PC-3 (cell line): ENCODE results near the gene NLGN1. TPM values are rescaled to one million over a fixed set of nuclear protein-coding genes. Genes with fewer than 3 reads are reported as not detected.

ENCODE experiments used
- ATAC-seq: fragments of 200-7000 bp; cut with Tn5 transposase; 2 replicates; pipeline ENCODE4 v1.9.1; 2020; ENCODE audit warnings: mild to moderate bottlenecking, moderate library complexity
- BruUV-seq: library from RNA; stranded (reverse); fragments of 400-500 nt; replicated peaks from 2 replicates; lab custom pipeline; 2021; lab: Mats Ljungman, UMichigan
- CTCF ChIA-PET: fragments of 300-600 bp; sonication (Branson Sonifier 250); formaldehyde crosslinking; loops from one replicate; lab custom pipeline; 2022; ENCODE audit warnings: antibody characterized with exemption; lab: Charles Lee
- POLR2A ChIA-PET: fragments of 300-600 bp; sonication (Branson Sonifier 250); formaldehyde crosslinking; loops from one replicate; lab custom pipeline; 2022; ENCODE audit warnings: antibody characterized with exemption; ENCODE audit not compliant: unreplicated experiment; lab: Charles Lee
- DNase-seq: peaks from one replicate; pipeline ENCODE4 v3.0.0-alpha.2; 2015
- H2AFZ ChIP-seq: fragments of 300-600 bp; sonication (generic); 2 replicates; pipeline ENCODE4 v1.6.0; 2016; ENCODE audit warnings: antibody characterized with exemption, low read length
- H3F3A ChIP-seq: fragments of 300-600 bp; sonication (generic); one replicate; pipeline ENCODE4 v1.6.0; 2017; ENCODE audit warnings: antibody characterized with exemption, low read length, control low read depth, mild to moderate bottlenecking; ENCODE audit not compliant: unreplicated experiment
- H3K27ac ChIP-seq: fragments of 300-600 bp; sonication (generic); 2 replicates; pipeline ENCODE4 v1.5.1; 2016; ENCODE audit warnings: mild to moderate bottlenecking, low read length
- H3K27me3 ChIP-seq: fragments of 300-600 bp; sonication (generic); 2 replicates; pipeline ENCODE4 v1.6.1; 2016; ENCODE audit warnings: low read length, mixed read lengths
- H3K36me3 ChIP-seq: fragments of 300-600 bp; sonication (generic); 2 replicates; pipeline ENCODE4 v1.6.1; 2016; ENCODE audit warnings: low read depth, mixed run types, low read length, mixed read lengths
- H3K4me1 ChIP-seq: fragments of 300-600 bp; sonication (generic); 2 replicates; pipeline ENCODE4 v1.5.1; 2016; ENCODE audit warnings: low read length; ENCODE audit not compliant: insufficient read depth
- H3K4me2 ChIP-seq: fragments of 300-600 bp; sonication (generic); 2 replicates; pipeline ENCODE4 v1.6.0; 2016; ENCODE audit warnings: low read length
- H3K4me3 ChIP-seq: fragments of 300-600 bp; sonication (generic); 2 replicates; pipeline ENCODE4 v1.5.1; 2016; ENCODE audit warnings: mild to moderate bottlenecking, low read length, mixed read lengths
- H3K79me2 ChIP-seq: fragments of 300-600 bp; sonication (generic); 2 replicates; pipeline ENCODE4 v1.6.1; 2017; ENCODE audit warnings: low read length, mixed read lengths
- H3K9ac ChIP-seq: fragments of 300-600 bp; sonication (generic); 2 replicates; pipeline ENCODE4 v1.6.0; 2016; ENCODE audit warnings: mild to moderate bottlenecking, low read length
- H3K9me2 ChIP-seq: fragments of 300-600 bp; sonication (generic); replicated peaks from 2 replicates; pipeline ENCODE4 v1.6.1; 2016; ENCODE audit warnings: mixed run types, low read length, mixed read lengths
- H3K9me3 ChIP-seq: fragments of 300-600 bp; sonication (generic); 2 replicates; pipeline ENCODE4 v1.6.1; 2016; ENCODE audit warnings: low read length, mixed read lengths
- H4K20me1 ChIP-seq: fragments of 300-600 bp; sonication (generic); 2 replicates; pipeline ENCODE4 v1.6.1; 2016; ENCODE audit warnings: low read length, mixed read lengths
- EZH2 ChIP-seq: fragments of 300-600 bp; sonication (generic); IDR thresholded peaks from one replicate; pipeline ENCODE4 v1.6.1; 2017; ENCODE audit warnings: antibody characterized with exemption, mild to moderate bottlenecking, low read length; ENCODE audit not compliant: unreplicated experiment
- EZH2phosphoT487 ChIP-seq: fragments of 300-600 bp; sonication (generic); IDR thresholded peaks from 2 replicates; pipeline ENCODE4 v1.6.1; 2018; ENCODE audit warnings: mild to moderate bottlenecking, antibody characterized with exemption, low read length, borderline replicate concordance
- intact Hi-C: fragments of 100-400 bp; cut with micrococcal nuclease; formaldehyde crosslinking; loops from 2 replicates; pipeline ENCODE4 v1.9.0; 2023
- total RNA-seq: library from RNA; depleted of rRNA; stranded (reverse); fragments of >200 nt; gene quantifications from 2 replicates; pipeline ENCODE4 v1.2.3, GENCODE V29; 2014
- TF ChIP-seq, protein P1 (sequence below): fragments of 300-600 bp; sonication (generic); conservative IDR thresholded peaks from 2 replicates; pipeline ENCODE4 v1.5.1; 2017; ENCODE audit warnings: antibody characterized with exemption, low read depth, mild to moderate bottlenecking, low read length

Gene NLGN1
- total RNA-seq, 1 experiment from 2014 or later = 0.77 TPM

DNA sequence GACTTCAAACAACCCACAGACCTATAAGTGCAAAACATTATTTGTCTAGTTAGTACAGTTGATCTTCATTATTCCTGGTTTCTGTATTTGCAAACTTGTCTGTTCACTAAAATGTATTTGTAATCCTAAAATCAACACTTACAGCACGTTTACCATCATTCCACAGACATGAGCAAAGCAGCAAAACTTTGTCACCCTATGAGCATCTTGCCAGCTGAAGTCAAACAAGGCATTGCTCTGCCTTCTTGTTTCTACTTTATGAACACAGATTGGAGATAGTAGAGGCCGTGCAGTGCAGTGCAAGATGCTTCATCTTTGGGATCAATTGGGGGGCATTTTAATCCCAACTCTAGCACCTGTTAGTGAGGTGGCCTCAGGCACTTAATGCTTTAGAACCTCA, 202.1 kb downstream of the NLGN1 start:
- H3K4me1 ChIP-seq = peaks cover 10% of the 10 kb centered on the region; the same call in 1 of the 2 replicates
- ChIA-PET CTCF (no interaction called here), POLR2A (no interaction called here)
- no peak overlapping the region for H2AFZ ChIP-seq
- no peak overlapping the region for H3K4me3 ChIP-seq
- H3K9ac ChIP-seq = no peak overlapping the region
- H3K36me3 ChIP-seq = no peaks in the 10 kb centered on the region
- H3F3A ChIP-seq = no peaks in the 10 kb centered on the region
- ATAC-seq = peak; percentile 83
- H3K27ac ChIP-seq = no peak overlapping the region
- no peaks in the 10 kb centered on the region for H3K27me3 ChIP-seq
- no TSS peak for BruUV-seq
- intact Hi-C loops = no loop called here
- no peaks in the 10 kb centered on the region for H3K9me2 ChIP-seq
- DNase-seq = peak; percentile 51
- H3K4me2 ChIP-seq = peak overlapping the region; percentile 12; the same call in 1 of the 2 replicates
- H3K79me2 ChIP-seq = no peaks in the 10 kb centered on the region
- TF ChIP-seq EZH2phosphoT487 (no peak), EZH2 (no peak)
- TF ChIP-seq, protein P1, sequence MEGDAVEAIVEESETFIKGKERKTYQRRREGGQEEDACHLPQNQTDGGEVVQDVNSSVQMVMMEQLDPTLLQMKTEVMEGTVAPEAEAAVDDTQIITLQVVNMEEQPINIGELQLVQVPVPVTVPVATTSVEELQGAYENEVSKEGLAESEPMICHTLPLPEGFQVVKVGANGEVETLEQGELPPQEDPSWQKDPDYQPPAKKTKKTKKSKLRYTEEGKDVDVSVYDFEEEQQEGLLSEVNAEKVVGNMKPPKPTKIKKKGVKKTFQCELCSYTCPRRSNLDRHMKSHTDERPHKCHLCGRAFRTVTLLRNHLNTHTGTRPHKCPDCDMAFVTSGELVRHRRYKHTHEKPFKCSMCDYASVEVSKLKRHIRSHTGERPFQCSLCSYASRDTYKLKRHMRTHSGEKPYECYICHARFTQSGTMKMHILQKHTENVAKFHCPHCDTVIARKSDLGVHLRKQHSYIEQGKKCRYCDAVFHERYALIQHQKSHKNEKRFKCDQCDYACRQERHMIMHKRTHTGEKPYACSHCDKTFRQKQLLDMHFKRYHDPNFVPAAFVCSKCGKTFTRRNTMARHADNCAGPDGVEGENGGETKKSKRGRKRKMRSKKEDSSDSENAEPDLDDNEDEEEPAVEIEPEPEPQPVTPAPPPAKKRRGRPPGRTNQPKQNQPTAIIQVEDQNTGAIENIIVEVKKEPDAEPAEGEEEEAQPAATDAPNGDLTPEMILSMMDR = no peak
- no peaks in the 10 kb centered on the region for H4K20me1 ChIP-seq
- H3K9me3 ChIP-seq = no peaks in the 10 kb centered on the region

DNA sequence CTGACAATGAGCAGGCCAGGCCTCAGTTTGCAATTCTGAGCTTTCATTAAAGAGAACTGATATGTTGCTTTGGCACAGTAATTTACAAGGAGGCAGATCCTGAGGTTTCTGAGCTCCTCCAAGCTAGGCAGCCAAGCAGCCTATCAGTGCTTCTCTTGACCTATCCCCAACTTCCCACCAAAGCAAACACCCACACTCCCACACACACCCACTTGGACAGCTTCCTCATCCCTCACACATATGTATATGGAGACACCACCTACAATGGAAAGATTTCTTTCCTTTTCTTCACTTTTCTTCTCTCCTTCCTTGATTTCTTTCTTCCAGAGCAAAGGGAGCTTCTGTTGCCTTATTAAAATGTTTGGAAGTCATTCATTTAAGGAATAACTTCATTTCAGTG, 217.0 kb downstream of the NLGN1 start:
- Histone ChIP-seq H3K4me2 (no peak overlapping the region), H3K9me3 (no peaks in the 10 kb centered on the region), H3K4me1 (no peaks in the 10 kb centered on the region), H3F3A (no peaks in the 10 kb centered on the region), H3K27me3 (no peaks in the 10 kb centered on the region), H2AFZ (no peak overlapping the region), H3K36me3 (no peaks in the 10 kb centered on the region), H3K79me2 (no peaks in the 10 kb centered on the region), H3K9me2 (no peaks in the 10 kb centered on the region), H3K27ac (no peak overlapping the region), H4K20me1 (no peaks in the 10 kb centered on the region), H3K9ac (no peak overlapping the region), H3K4me3 (no peak overlapping the region)
- DNase-seq (no peak), ATAC-seq (no peak)
- POLR2A ChIA-PET = no interaction called here
- intact Hi-C loops = no loop called here
- CTCF ChIA-PET = no interaction called here
- TF ChIP-seq, protein P1 = no peak
- TF ChIP-seq EZH2phosphoT487 (no peak), EZH2 (no peak)
- BruUV-seq = no TSS peak

DNA sequence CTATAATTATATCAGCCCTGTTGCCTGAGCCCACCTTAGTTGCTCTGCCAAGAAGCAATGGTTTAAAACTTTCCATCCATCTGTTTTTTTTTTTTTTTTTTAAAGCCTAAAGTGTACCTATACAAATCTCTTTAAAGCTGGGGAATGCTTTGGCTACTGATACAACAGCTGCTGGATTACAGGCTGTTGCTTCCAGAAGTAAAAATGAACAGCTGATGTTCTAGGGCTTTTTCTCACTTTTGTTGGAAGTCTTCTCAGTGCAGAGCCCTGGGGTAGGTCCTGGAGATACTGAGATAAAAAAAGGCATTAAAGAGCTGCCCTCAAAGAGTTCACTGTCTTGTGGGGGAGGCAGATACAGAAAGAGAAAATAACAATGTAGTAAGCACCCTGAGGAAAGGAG, 218.1 kb downstream of the NLGN1 start:
- Histone ChIP-seq H3K36me3 (no peaks in the 10 kb centered on the region), H3K4me2 (no peak overlapping the region), H3K4me1 (no peaks in the 10 kb centered on the region), H3K9ac (no peak overlapping the region), H3K9me3 (no peaks in the 10 kb centered on the region), H4K20me1 (no peaks in the 10 kb centered on the region), H3K27me3 (no peaks in the 10 kb centered on the region), H3F3A (no peaks in the 10 kb centered on the region), H3K4me3 (no peak overlapping the region), H3K79me2 (no peaks in the 10 kb centered on the region), H3K9me2 (no peaks in the 10 kb centered on the region), H3K27ac (no peak overlapping the region), H2AFZ (no peak overlapping the region)
- TF ChIP-seq, protein P1 = no peak
- no peak for TF ChIP-seq EZH2phosphoT487
- no peak for TF ChIP-seq EZH2
- intact Hi-C loops = no loop called here
- ATAC-seq (no peak), DNase-seq (no peak)
- CTCF ChIA-PET = interaction anchor here (0.6 kb wide), 1 partner anchor 32 kb away, joined by 5 read pairs; no protein-coding TSS in a partner anchor
- BruUV-seq = no TSS peak
- POLR2A ChIA-PET = no interaction called here
